VCaP (cell line): ENCODE data around the gene DRG2.

Source experiments
- H3K27ac ChIP-seq: fragments of 450-650 bp; 2 replicates; pipeline ENCODE4 v1.5.1; 2017
- CTCF ChIP-seq: fragments of 450-650 bp; conservative IDR thresholded peaks from 2 replicates; pipeline ENCODE4 v1.5.1; 2017; ENCODE audit warnings: mild to moderate bottlenecking, moderate library complexity

Gene DRG2

GRCh38 chr17:18076936-18077335 lies 10.8 kb upstream of the DRG2 start:
- H3K27ac ChIP-seq, result no peak overlapping the region
- TF ChIP-seq CTCF, result no peak

GRCh38 chr17:18079543-18079942 lies 8.2 kb upstream of the DRG2 start:
- TF ChIP-seq CTCF, result no peak
- no peak overlapping the region for H3K27ac ChIP-seq

GRCh38 chr17:18084256-18084655 lies 3.5 kb upstream of the DRG2 start:
- no peak overlapping the region for H3K27ac ChIP-seq
- TF ChIP-seq CTCF, result no peak

GRCh38 chr17:18089613-18090012 lies 1.9 kb downstream of the DRG2 start:
- TF ChIP-seq CTCF, result no peak
- no peak overlapping the region for H3K27ac ChIP-seq

- H3K27ac ChIP-seq, result no peak overlapping the region
- TF ChIP-seq CTCF, result peak; percentile 71
Measured at GRCh38 chr17:18093616-18094408, 6.1 kb downstream of the DRG2 start.

GRCh38 chr17:18094409-18094807 lies 6.7 kb downstream of the DRG2 start:
- no peak for TF ChIP-seq CTCF
- H3K27ac ChIP-seq, result no peak overlapping the region

- no peak for TF ChIP-seq CTCF
- no peak overlapping the region for H3K27ac ChIP-seq
Measured at GRCh38 chr17:18099516-18099915, 11.8 kb downstream of the DRG2 start.
